K562 (cell line): ENCODE data around the gene CISD3. TPM values are rescaled to one million over a fixed set of nuclear protein-coding genes. Genes with fewer than 3 reads are reported as not detected.

Experiments
- ELF2 ChIP-seq: fragments of 250-450 bp; sonication (Bioruptor Pico); IDR thresholded peaks from 2 replicates; pipeline ENCODE4 v1.5.0; 2021; ENCODE audit warnings: mild to moderate bottlenecking
- FIP1L1 ChIP-seq: fragments of 200-400 bp; formaldehyde crosslinking; IDR thresholded peaks from 2 replicates; pipeline ENCODE4 v1.6.1; 2018; ENCODE audit warnings: mild to moderate bottlenecking, low read depth, low read length; ENCODE audit not compliant: poor library complexity, severe bottlenecking
- HDAC2 ChIP-seq: fragments of 450-650 bp; IDR thresholded peaks from 2 replicates; pipeline ENCODE4 v1.6.1; 2016; ENCODE audit warnings: mild to moderate bottlenecking
- HSF4 ChIP-seq: fragments of 250-450 bp; sonication (Bioruptor Pico); IDR thresholded peaks from 2 replicates; pipeline ENCODE4 v2.1.2; 2022; ENCODE audit warnings: mild to moderate bottlenecking, moderate library complexity, borderline replicate concordance
- KLF10 ChIP-seq: fragments of 250-450 bp; sonication (Bioruptor Pico); IDR thresholded peaks from 2 replicates; pipeline ENCODE4 v1.6.1; 2021; ENCODE audit warnings: matching md5 sums
- MBD2 ChIP-seq: sonication (generic); IDR thresholded peaks from 2 replicates; pipeline ENCODE4 v1.6.1; 2016; ENCODE audit warnings: low read depth, borderline replicate concordance
- MCM2 ChIP-seq: fragments of 450-650 bp; IDR thresholded peaks from 2 replicates; pipeline ENCODE4 v1.6.1; 2017; ENCODE audit warnings: low read depth, mild to moderate bottlenecking
- MED1 ChIP-seq: sonication (generic); formaldehyde crosslinking; IDR thresholded peaks from 2 replicates; pipeline ENCODE4 v1.8.1; 2023; ENCODE audit warnings: missing genetic modification reagents, borderline replicate concordance
- OTX1 ChIP-seq: fragments of 450-650 bp; formaldehyde crosslinking; IDR thresholded peaks from 2 replicates; pipeline ENCODE4 v1.4.0; 2022; ENCODE audit warnings: mild to moderate bottlenecking
- SETDB1 ChIP-seq: IDR thresholded peaks from one replicate; pipeline ENCODE4 v1.6.1; 2012; ENCODE audit warnings: low read length, control low read depth, inconsistent platforms
- SP1 ChIP-seq: sonication (generic); formaldehyde crosslinking; IDR thresholded peaks from 2 replicates; pipeline ENCODE4 v1.8.1; 2022; ENCODE audit warnings: mild to moderate bottlenecking, missing genetic modification reagents
- TBP ChIP-seq: optimal IDR thresholded peaks from 2 replicates; pipeline ENCODE3; 2011; ENCODE audit warnings: low read depth, low read length, improper control_type of control experiment
- TCF7 ChIP-seq: sonication (generic); IDR thresholded peaks from 2 replicates; pipeline ENCODE4 v1.6.1; 2016; ENCODE audit warnings: antibody characterized with exemption, borderline replicate concordance
- ZNF316 ChIP-seq: fragments of 450-650 bp; IDR thresholded peaks from 2 replicates; pipeline ENCODE4 v1.6.1; 2016
- ZNF561 ChIP-seq: fragments of 450-650 bp; formaldehyde crosslinking; conservative IDR thresholded peaks from 2 replicates; pipeline ENCODE4 v1.4.0; 2020; ENCODE audit warnings: mild to moderate bottlenecking, moderate library complexity
- ZNF699 ChIP-seq: fragments of 250-450 bp; sonication (Bioruptor Pico); IDR thresholded peaks from 2 replicates; pipeline ENCODE4 v1.8.0; 2021; ENCODE audit warnings: mild to moderate bottlenecking, moderate library complexity; ENCODE audit not compliant: insufficient replicate concordance
- polyA plus RNA-seq, 8 experiments: library from polyadenylated mRNA; depleted of rRNA in 4 of 8; stranded (reverse) in 5 of 8; unstranded in 3 of 8; fragments of >200 nt; fragmentation: Nextera tagmentation in 2 of 8; fragmentation: Illumina TruSeq in 1 of 8; extraction: Ambion mirVana in 2 of 8; extraction: Trizol in 1 of 8; gene quantifications; 2 replicates each; pipeline versions ENCODE4 v1.2.1 to v1.2.3, GENCODE V29; 2011 to 2014; ENCODE audit warnings: inconsistent platforms in 1 of 8, missing spikeins in 1 of 8
- total RNA-seq, 7 experiments: library from RNA; depleted of rRNA in 6 of 7; stranded (reverse); fragments of >200 nt in 6 of 7; fragmentation: Illumina TruSeq in 2 of 7; extraction: Trizol in 2 of 7; gene quantifications; 2 replicates each; pipeline versions ENCODE4 v1.2.1 to v1.2.3, GENCODE V29; 2011 to 2021; ENCODE audit warnings: low replicate concordance in 1 of 7
- TF ChIP-seq, protein P1 (sequence below): IDR thresholded peaks from 3 replicates; pipeline ENCODE4 v1.6.1; 2011; ENCODE audit warnings: borderline replicate concordance, mild to moderate bottlenecking, moderate library complexity; ENCODE audit not compliant: insufficient read length; ENCODE audit errors: extremely low read depth
- TF ChIP-seq, protein P2 (sequence below): fragments of 450-650 bp; IDR thresholded peaks from 2 replicates; pipeline ENCODE4 v1.6.1; 2016; ENCODE audit warnings: missing biosample characterization, missing genetic modification characterization

Gene CISD3
- total and polyA plus RNA-seq, 9 of the 15 experiments (the other 6 are each of a cell fraction or from before 2014, with no cell fraction given) = 5.0 to 60.7 (median 15.7) TPM

DNA sequence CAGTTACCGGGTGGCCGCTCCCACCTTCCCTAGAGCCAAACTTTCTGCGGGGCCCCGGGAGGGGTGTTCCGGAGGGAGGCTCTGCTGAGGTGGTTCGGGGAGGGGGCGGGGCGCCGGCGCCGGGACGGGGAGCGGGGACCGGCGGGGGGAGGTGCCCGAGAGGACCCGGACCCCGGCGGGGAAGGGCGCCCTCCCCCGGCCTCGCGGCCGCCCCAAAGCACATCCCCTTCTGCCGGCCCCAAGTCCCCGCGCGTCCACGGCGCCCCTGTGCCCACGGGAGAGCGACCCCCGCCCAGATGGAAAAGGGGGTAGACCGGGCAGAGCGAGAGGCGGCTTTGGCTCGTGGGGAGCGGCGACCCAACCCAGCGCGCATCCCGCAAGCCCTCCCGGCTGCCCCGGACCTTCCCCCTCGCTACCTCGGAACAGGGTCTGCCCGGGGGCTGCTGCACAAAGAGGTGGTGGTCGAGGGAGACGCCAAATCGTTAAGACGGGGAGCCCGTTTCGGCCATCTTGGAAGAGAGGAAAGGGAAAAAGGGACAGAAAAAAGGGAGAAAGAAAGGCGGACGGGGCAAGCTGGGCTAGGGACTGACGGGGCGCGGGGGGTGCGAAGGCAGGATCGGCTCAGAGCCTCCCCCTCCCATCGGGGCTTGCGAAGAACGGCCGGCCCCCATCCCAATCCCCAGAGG is 17.5 kb downstream of the CISD3 start (continued):
- TF ChIP-seq TBP (no peak), MBD2 (no peak), ZNF561 (CRISPR knock-in tag) (no peak), ZNF699 (CRISPR knock-in tag) (no peak), ZNF316 (no peak), HSF4 (CRISPR knock-in tag) (no peak), OTX1 (CRISPR knock-in tag) (peak; percentile 31; the same call in 1 of the 2 replicates), SP1 (CRISPR knock-in tag) (no peak), TCF7 (no peak), MCM2 (no peak), HDAC2 (peak; percentile 54; the same call in 1 of the 2 replicates), FIP1L1 (no peak), MED1 (no peak), KLF10 (CRISPR knock-in tag) (no peak), ELF2 (no peak), SETDB1 (no peak)
- TF ChIP-seq, protein P1, sequence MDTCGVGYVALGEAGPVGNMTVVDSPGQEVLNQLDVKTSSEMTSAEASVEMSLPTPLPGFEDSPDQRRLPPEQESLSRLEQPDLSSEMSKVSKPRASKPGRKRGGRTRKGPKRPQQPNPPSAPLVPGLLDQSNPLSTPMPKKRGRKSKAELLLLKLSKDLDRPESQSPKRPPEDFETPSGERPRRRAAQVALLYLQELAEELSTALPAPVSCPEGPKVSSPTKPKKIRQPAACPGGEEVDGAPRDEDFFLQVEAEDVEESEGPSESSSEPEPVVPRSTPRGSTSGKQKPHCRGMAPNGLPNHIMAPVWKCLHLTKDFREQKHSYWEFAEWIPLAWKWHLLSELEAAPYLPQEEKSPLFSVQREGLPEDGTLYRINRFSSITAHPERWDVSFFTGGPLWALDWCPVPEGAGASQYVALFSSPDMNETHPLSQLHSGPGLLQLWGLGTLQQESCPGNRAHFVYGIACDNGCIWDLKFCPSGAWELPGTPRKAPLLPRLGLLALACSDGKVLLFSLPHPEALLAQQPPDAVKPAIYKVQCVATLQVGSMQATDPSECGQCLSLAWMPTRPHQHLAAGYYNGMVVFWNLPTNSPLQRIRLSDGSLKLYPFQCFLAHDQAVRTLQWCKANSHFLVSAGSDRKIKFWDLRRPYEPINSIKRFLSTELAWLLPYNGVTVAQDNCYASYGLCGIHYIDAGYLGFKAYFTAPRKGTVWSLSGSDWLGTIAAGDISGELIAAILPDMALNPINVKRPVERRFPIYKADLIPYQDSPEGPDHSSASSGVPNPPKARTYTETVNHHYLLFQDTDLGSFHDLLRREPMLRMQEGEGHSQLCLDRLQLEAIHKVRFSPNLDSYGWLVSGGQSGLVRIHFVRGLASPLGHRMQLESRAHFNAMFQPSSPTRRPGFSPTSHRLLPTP = no peak
- TF ChIP-seq, protein P2, sequence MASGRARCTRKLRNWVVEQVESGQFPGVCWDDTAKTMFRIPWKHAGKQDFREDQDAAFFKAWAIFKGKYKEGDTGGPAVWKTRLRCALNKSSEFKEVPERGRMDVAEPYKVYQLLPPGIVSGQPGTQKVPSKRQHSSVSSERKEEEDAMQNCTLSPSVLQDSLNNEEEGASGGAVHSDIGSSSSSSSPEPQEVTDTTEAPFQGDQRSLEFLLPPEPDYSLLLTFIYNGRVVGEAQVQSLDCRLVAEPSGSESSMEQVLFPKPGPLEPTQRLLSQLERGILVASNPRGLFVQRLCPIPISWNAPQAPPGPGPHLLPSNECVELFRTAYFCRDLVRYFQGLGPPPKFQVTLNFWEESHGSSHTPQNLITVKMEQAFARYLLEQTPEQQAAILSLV = no peak
